Measurements from ENCODE around the gene PCMT1. TPM values are rescaled to one million over a fixed set of nuclear protein-coding genes. Genes with fewer than 3 reads are reported as not detected.

PCMT1 gene
- total and polyA plus RNA-seq, 10 of the 15 experiments (the other 5 are each of a cell fraction or from before 2014, with no cell fraction given), result 48.5 to 126 (median 81.2) TPM

GRCh38 chr6:149727793-149728498, 21.6 kb upstream of the PCMT1 start:
- in situ Hi-C loops (cut with MboI) (no loop called here), intact Hi-C loops (cut with micrococcal nuclease; ENCODE audit: unreplicated experiment) (loop anchor here (10.0 kb wide), 3 partner anchors 137 to 287 kb away; partner anchors contain the start of gene LRP11)
- FAIRE-seq, result no peak
- Histone ChIP-seq H3K27ac (ENCODE audit: control insufficient read depth, insufficient read depth) (no peak overlapping the region), H3K79me2 (ENCODE audit: control insufficient read depth, insufficient read depth, low read length) (no peaks in the 10 kb centered on the region), H3K9ac (ENCODE audit: control insufficient read depth, insufficient read depth, low read length) (no peak overlapping the region), H3K36me3 (ENCODE audit: control insufficient read depth in 2 of 2, insufficient read depth in 2 of 2, low read length in 1 of 2) (peaks cover 7 to 9% of the 10 kb centered on the region in 2 experiments), H3K4me3 (no peak overlapping the region), H3K4me2 (ENCODE audit: control insufficient read depth, insufficient read depth) (no peak overlapping the region), H3K27me3 (replicated peaks in 1 of 2; ENCODE audit: control insufficient read depth in 2 of 2, insufficient read depth in 2 of 2, low read length in 1 of 2) (no peaks in the 10 kb centered on the region), H3K4me1 (ENCODE audit: control insufficient read depth, insufficient read depth, low read length) (no peaks in the 10 kb centered on the region), H3K9me3 (replicated peaks; ENCODE audit: control insufficient read depth, insufficient read depth, low read length) (no peaks in the 10 kb centered on the region), H2AFZ (ENCODE audit: control insufficient read depth, low read depth, low read length) (no peak overlapping the region), H4K20me1 (ENCODE audit: control insufficient read depth, insufficient read depth) (no peaks in the 10 kb centered on the region)
- WGBS (ENCODE audit: insufficient coverage, insufficient replicate concordance, low lambda C conversion rate, missing lambda C conversion rate), result 80% methylated on average over 4 of the region's 4 CpGs
- no TSS peak for BruUV-seq (replicated peaks)
- ChIA-PET POLR2A (no interaction called here), CTCF (no interaction called here), RAD21 (ENCODE audit: unreplicated experiment) (no interaction called here), SMC1A (ENCODE audit: uncharacterized antibody, unreplicated experiment) (no interaction called here)
- ATAC-seq, result no peak
- DNase-seq (ENCODE audit: low read depth, low spot score), result no peak
- TF ChIP-seq RCOR1 (conservative IDR thresholded peaks at IDR 0.05; ENCODE audit: low read depth, low read length) (no peak), BCLAF1 (IDR thresholded peaks at IDR 0.05) (no peak), POLR2AphosphoS5 (IDR thresholded peaks at IDR 0.05; ENCODE audit: low read length) (no peak), RAD51 (IDR thresholded peaks at IDR 0.05) (no peak), EP300 (IDR thresholded peaks at IDR 0.05; ENCODE audit: borderline replicate concordance in 1 of 2, control insufficient read depth in 1 of 2, low read depth in 2 of 2, low read length in 2 of 2) (no peak), REST (IDR thresholded peaks at IDR 0.05; ENCODE audit: low read depth, low read length) (no peak), CREM (IDR thresholded peaks at IDR 0.05; ENCODE audit: low read depth) (no peak), IKZF1 (conservative IDR thresholded peaks at IDR 0.05) (no peak), SRF (IDR thresholded peaks at IDR 0.05; ENCODE audit: low read depth in 2 of 2, low read length in 2 of 2) (no peak), SPI1 (IDR thresholded peaks at IDR 0.05; ENCODE audit: borderline replicate concordance, insufficient read depth, low read depth, low read length) (no peak)
- TF ChIP-seq, protein P1, sequence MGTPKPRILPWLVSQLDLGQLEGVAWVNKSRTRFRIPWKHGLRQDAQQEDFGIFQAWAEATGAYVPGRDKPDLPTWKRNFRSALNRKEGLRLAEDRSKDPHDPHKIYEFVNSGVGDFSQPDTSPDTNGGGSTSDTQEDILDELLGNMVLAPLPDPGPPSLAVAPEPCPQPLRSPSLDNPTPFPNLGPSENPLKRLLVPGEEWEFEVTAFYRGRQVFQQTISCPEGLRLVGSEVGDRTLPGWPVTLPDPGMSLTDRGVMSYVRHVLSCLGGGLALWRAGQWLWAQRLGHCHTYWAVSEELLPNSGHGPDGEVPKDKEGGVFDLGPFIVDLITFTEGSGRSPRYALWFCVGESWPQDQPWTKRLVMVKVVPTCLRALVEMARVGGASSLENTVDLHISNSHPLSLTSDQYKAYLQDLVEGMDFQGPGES (IDR thresholded peaks at IDR 0.05), result no peak
- TF ChIP-seq, protein P2, sequence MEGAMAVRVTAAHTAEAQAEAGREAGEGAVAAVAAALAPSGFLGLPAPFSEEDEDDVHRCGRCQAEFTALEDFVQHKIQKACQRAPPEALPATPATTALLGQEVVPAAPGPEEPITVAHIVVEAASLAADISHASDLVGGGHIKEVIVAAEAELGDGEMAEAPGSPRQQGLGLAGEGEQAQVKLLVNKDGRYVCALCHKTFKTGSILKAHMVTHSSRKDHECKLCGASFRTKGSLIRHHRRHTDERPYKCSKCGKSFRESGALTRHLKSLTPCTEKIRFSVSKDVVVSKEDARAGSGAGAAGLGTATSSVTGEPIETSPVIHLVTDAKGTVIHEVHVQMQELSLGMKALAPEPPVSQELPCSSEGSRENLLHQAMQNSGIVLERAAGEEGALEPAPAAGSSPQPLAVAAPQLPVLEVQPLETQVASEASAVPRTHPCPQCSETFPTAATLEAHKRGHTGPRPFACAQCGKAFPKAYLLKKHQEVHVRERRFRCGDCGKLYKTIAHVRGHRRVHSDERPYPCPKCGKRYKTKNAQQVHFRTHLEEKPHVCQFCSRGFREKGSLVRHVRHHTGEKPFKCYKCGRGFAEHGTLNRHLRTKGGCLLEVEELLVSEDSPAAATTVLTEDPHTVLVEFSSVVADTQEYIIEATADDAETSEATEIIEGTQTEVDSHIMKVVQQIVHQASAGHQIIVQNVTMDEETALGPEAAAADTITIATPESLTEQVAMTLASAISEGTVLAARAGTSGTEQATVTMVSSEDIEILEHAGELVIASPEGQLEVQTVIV (IDR thresholded peaks at IDR 0.05; ENCODE audit: borderline replicate concordance, partially characterized antibody), result no peak
